Loucy (cell line): ENCODE data around the gene MTMR2.

Experiments used
- H2AFZ ChIP-seq: fragments of 200-600 bp; sonication (generic); 2 replicates; pipeline ENCODE4 v1.6.0; 2016; ENCODE audit warnings: antibody characterized with exemption, mild to moderate bottlenecking, low read length, moderate library complexity
- H3F3A ChIP-seq: fragments of 200-600 bp; 2 replicates; pipeline ENCODE4 v1.6.0; 2016; ENCODE audit warnings: antibody characterized with exemption, low read depth, mild to moderate bottlenecking
- H3K27me3 ChIP-seq: fragments of 200-600 bp; sonication (generic); 2 replicates; pipeline ENCODE4 v1.6.1; 2014; ENCODE audit warnings: low read length, mild to moderate bottlenecking; ENCODE audit not compliant: insufficient read depth, poor library complexity, severe bottlenecking
- H3K36me3 ChIP-seq: fragments of 200-600 bp; sonication (generic); 2 replicates; pipeline ENCODE4 v1.6.1; 2016; ENCODE audit warnings: low read length; ENCODE audit not compliant: insufficient read depth
- H3K4me1 ChIP-seq: fragments of 200-600 bp; sonication (generic); 2 replicates; pipeline ENCODE4 v1.5.1; 2014; ENCODE audit warnings: low read length, mild to moderate bottlenecking; ENCODE audit not compliant: insufficient read depth, poor library complexity, severe bottlenecking
- H3K4me2 ChIP-seq: fragments of 200-600 bp; sonication (generic); 2 replicates; pipeline ENCODE4 v1.6.0; 2014; ENCODE audit warnings: antibody characterized with exemption, low read length, low read depth, mild to moderate bottlenecking; ENCODE audit not compliant: poor library complexity, severe bottlenecking
- H3K4me3 ChIP-seq: fragments of 200-600 bp; sonication (generic); 2 replicates; pipeline ENCODE4 v1.5.1; 2014; ENCODE audit warnings: low read length, mild to moderate bottlenecking, mixed read lengths; ENCODE audit not compliant: poor library complexity, severe bottlenecking
- H3K79me2 ChIP-seq: fragments of 200-600 bp; sonication (generic); 2 replicates; pipeline ENCODE4 v1.6.1; 2014; ENCODE audit warnings: low read length; ENCODE audit not compliant: insufficient read depth
- H3K9ac ChIP-seq: fragments of 200-600 bp; sonication (generic); 2 replicates; pipeline ENCODE4 v1.6.0; 2014; ENCODE audit warnings: mild to moderate bottlenecking, low read depth, low read length, moderate library complexity; ENCODE audit not compliant: poor library complexity, severe bottlenecking
- H3K9me2 ChIP-seq: fragments of 200-600 bp; sonication (generic); replicated peaks from 2 replicates; pipeline ENCODE4 v1.6.1; 2016; ENCODE audit warnings: low read depth, low read length, mixed read lengths
- H3K9me3 ChIP-seq: fragments of 200-600 bp; sonication (generic); 2 replicates; pipeline ENCODE4 v1.6.1; 2014; ENCODE audit warnings: mild to moderate bottlenecking, antibody characterized with exemption, low read length, low read depth; ENCODE audit not compliant: insufficient read depth
- H4K20me1 ChIP-seq: fragments of 200-600 bp; sonication (generic); 2 replicates; pipeline ENCODE4 v1.6.0; 2014; ENCODE audit warnings: antibody characterized with exemption, low read length, mild to moderate bottlenecking; ENCODE audit not compliant: insufficient read depth, poor library complexity, severe bottlenecking
- CTCF ChIP-seq: fragments of 200-600 bp; sonication (generic); conservative IDR thresholded peaks from 2 replicates; pipeline ENCODE4 v1.5.1; 2014; ENCODE audit warnings: mild to moderate bottlenecking, antibody characterized with exemption, low read length
- EZH2phosphoT487 ChIP-seq: fragments of 200-600 bp; IDR thresholded peaks from 2 replicates; pipeline ENCODE4 v1.6.1; 2018; ENCODE audit warnings: antibody characterized with exemption, mild to moderate bottlenecking, moderate library complexity, borderline replicate concordance

Gene MTMR2

DNA sequence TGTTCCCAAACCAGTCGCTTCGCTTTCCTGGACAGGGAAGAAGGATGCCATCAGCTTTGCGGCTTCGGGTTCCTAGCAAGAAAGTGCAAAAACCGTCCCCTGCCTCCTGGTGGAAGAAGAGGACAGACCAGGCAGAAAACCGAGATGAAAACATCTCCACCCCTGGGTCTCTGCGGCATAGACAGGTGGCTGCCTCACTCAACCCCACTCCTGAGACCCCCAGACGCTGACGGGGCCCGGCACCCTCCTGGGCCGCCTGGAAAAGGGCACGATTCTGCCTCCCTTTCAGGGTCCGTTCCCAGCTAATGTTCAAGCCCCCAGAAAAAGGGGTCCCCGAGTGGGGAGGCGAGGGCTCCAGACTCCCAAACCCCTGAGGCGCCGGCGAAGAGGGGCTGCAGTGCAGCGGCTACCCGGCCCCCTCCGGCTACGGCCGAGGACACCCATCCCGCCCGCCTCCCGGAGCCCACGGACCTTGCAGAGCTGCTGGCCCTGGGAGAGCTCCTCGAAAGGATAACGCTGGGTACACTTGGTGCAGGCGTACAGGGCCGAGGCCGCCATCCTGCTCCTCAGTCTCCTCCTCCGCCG, 134.9 kb downstream of the MTMR2 start:
- Histone ChIP-seq H3K27me3 (no peaks in the 10 kb centered on the region), H3K79me2 (peaks cover 87% of the 10 kb centered on the region), H3K36me3 (peaks cover 26% of the 10 kb centered on the region; the same call in 1 of the 2 replicates), H3K9ac (peak overlapping the region; percentile 93), H3F3A (peaks cover 3% of the 10 kb centered on the region), H4K20me1 (peaks cover 61% of the 10 kb centered on the region), H2AFZ (peak overlapping the region; percentile 81), H3K9me3 (no peaks in the 10 kb centered on the region), H3K4me1 (peaks cover 54% of the 10 kb centered on the region), H3K9me2 (no peaks in the 10 kb centered on the region), H3K4me2 (peak overlapping the region; percentile 92), H3K4me3 (peak overlapping the region; percentile 89)
- TF ChIP-seq EZH2phosphoT487: no peak
- peak; percentile 40 for TF ChIP-seq CTCF
